HEK293 (cell line): ENCODE data around the gene LIPA.

Experiments used
- CTCF ChIA-PET: fragments of 350-600 bp; formaldehyde crosslinking; extraction: SDS; loops from one replicate; lab custom pipeline; 2021; ENCODE audit warnings: antibody characterized with exemption; lab: Yijun Ruan, JAX
- POLR2A ChIA-PET: fragments of 300-600 bp; formaldehyde crosslinking; extraction: SDS; loops from one replicate; lab custom pipeline; 2020; ENCODE audit warnings: antibody characterized with exemption, inconsistent platforms; lab: Yijun Ruan, JAX
- H3K27ac ChIP-seq: fragments of 200-500 bp; sonication (Bioruptor generic); 2 replicates; pipeline ENCODE4 v1.5.1; 2014; ENCODE audit warnings: low read depth, low read length, control low read depth, inconsistent platforms; ENCODE audit errors: extremely low read depth
- H3K36me3 ChIP-seq, 2 experiments: fragments of 200-500 bp in 1 of 2; sonication (Bioruptor generic) in 1 of 2; 1 replicate in 1 of 2; 2 replicates in 1 of 2; pipeline ENCODE4 v1.5.1; 2014 to 2017; ENCODE audit warnings: inconsistent platforms in 2 of 2, low read length in 2 of 2; ENCODE audit not compliant: control insufficient read depth in 2 of 2, insufficient read depth in 1 of 2
- H3K4me1 ChIP-seq: fragments of 200-500 bp; sonication (Bioruptor generic); 2 replicates; pipeline ENCODE4 v1.5.1; 2014; ENCODE audit warnings: mild to moderate bottlenecking, low read length, inconsistent platforms; ENCODE audit not compliant: control insufficient read depth, insufficient read depth
- H3K4me3 ChIP-seq: 2 replicates; pipeline ENCODE4 v1.5.1; 2011; ENCODE audit warnings: low read depth, mild to moderate bottlenecking, control low read depth, low read length, moderate library complexity
- H3K9me3 ChIP-seq: fragments of 200-500 bp; sonication (Bioruptor generic); 2 replicates; pipeline ENCODE4 v1.5.1; 2014; ENCODE audit warnings: low read depth, low read length, inconsistent platforms; ENCODE audit not compliant: control insufficient read depth, insufficient read depth
- GLIS1 ChIP-seq: fragments of 450-650 bp; formaldehyde crosslinking; IDR thresholded peaks from 2 replicates; pipeline ENCODE4 v1.5.1; 2016; ENCODE audit warnings: missing biosample characterization, missing genetic modification characterization
- MEIS1 ChIP-seq: sonication (generic); formaldehyde crosslinking; IDR thresholded peaks from 2 replicates; pipeline ENCODE4 v1.8.1; 2022; ENCODE audit warnings: missing genetic modification reagents, mild to moderate bottlenecking, borderline replicate concordance
- PRDM1 ChIP-seq: fragments of 450-650 bp; formaldehyde crosslinking; IDR thresholded peaks from 2 replicates; pipeline ENCODE4; 2016; ENCODE audit warnings: missing biosample characterization, missing genetic modification characterization
- ZFP69B ChIP-seq: fragments of 450-650 bp; formaldehyde crosslinking; IDR thresholded peaks from 2 replicates; pipeline ENCODE4 v1.5.1; 2016; ENCODE audit warnings: missing biosample characterization, missing genetic modification characterization
- ZIC2 ChIP-seq: fragments of 450-650 bp; formaldehyde crosslinking; IDR thresholded peaks from 2 replicates; pipeline ENCODE4 v1.5.1; 2016; ENCODE audit warnings: missing biosample characterization, missing genetic modification characterization
- ZNF174 ChIP-seq: fragments of 450-650 bp; formaldehyde crosslinking; IDR thresholded peaks from 2 replicates; pipeline ENCODE4 v1.5.0; 2017; ENCODE audit warnings: missing biosample characterization, mild to moderate bottlenecking, missing genetic modification characterization
- ZNF23 ChIP-seq: fragments of 450-650 bp; formaldehyde crosslinking; IDR thresholded peaks from 2 replicates; pipeline ENCODE4 v1.5.1; 2016; ENCODE audit warnings: missing biosample characterization, missing genetic modification characterization, borderline replicate concordance
- ZNF350 ChIP-seq: fragments of 450-650 bp; formaldehyde crosslinking; IDR thresholded peaks from 2 replicates; pipeline ENCODE4 v1.5.0; 2017; ENCODE audit warnings: missing biosample characterization, mild to moderate bottlenecking, missing genetic modification characterization
- ZNF366 ChIP-seq: fragments of 450-650 bp; formaldehyde crosslinking; conservative IDR thresholded peaks from 2 replicates; pipeline ENCODE4 v1.5.1; 2016; ENCODE audit warnings: missing biosample characterization, missing genetic modification characterization
- ZNF426 ChIP-seq: fragments of 450-650 bp; formaldehyde crosslinking; IDR thresholded peaks from 2 replicates; pipeline ENCODE4 v1.5.1; 2017; ENCODE audit warnings: missing biosample characterization, missing genetic modification characterization, mild to moderate bottlenecking, inconsistent platforms, moderate library complexity
- ZNF433 ChIP-seq: fragments of 450-650 bp; formaldehyde crosslinking; IDR thresholded peaks from 2 replicates; pipeline ENCODE4 v1.5.1; 2016; ENCODE audit warnings: missing biosample characterization, missing genetic modification characterization, low read depth
- ZNF48 ChIP-seq: fragments of 450-650 bp; formaldehyde crosslinking; IDR thresholded peaks from 2 replicates; pipeline ENCODE4 v1.5.1; 2016; ENCODE audit warnings: missing biosample characterization, missing genetic modification characterization
- ZNF529 ChIP-seq: fragments of 450-650 bp; formaldehyde crosslinking; IDR thresholded peaks from 2 replicates; pipeline ENCODE4 v1.5.1; 2017; ENCODE audit warnings: missing genetic modification characterization, missing biosample characterization; ENCODE audit not compliant: insufficient replicate concordance
- ZNF548 ChIP-seq: fragments of 450-650 bp; formaldehyde crosslinking; IDR thresholded peaks from 2 replicates; pipeline ENCODE4 v1.5.1; 2016; ENCODE audit warnings: missing biosample characterization, missing genetic modification characterization
- ZNF626 ChIP-seq: fragments of 450-650 bp; sonication (Bioruptor Pico); formaldehyde crosslinking; IDR thresholded peaks from 2 replicates; pipeline ENCODE4 v1.5.1; 2018; ENCODE audit warnings: missing biosample characterization, missing genetic modification characterization, inconsistent platforms
- ZNF629 ChIP-seq: fragments of 450-650 bp; formaldehyde crosslinking; IDR thresholded peaks from 2 replicates; pipeline ENCODE4 v1.5.1; 2017; ENCODE audit warnings: missing biosample characterization, missing genetic modification characterization
- ZNF654 ChIP-seq: fragments of 450-650 bp; formaldehyde crosslinking; IDR thresholded peaks from 2 replicates; pipeline ENCODE4 v1.5.1; 2016; ENCODE audit warnings: low read depth, missing biosample characterization, missing genetic modification characterization
- ZNF670 ChIP-seq: fragments of 450-650 bp; formaldehyde crosslinking; IDR thresholded peaks from 2 replicates; pipeline ENCODE4 v1.5.1; 2016; ENCODE audit warnings: missing biosample characterization, missing genetic modification characterization, low read depth
- ZNF677 ChIP-seq: fragments of 450-650 bp; IDR thresholded peaks from 2 replicates; pipeline ENCODE4 v1.5.0; 2018; ENCODE audit warnings: missing biosample characterization, mild to moderate bottlenecking, missing genetic modification characterization, moderate library complexity
- ZNF777 ChIP-seq: fragments of 450-650 bp; formaldehyde crosslinking; IDR thresholded peaks from 2 replicates; pipeline ENCODE4 v1.5.1; 2017; ENCODE audit warnings: missing biosample characterization, missing genetic modification characterization, borderline replicate concordance
- ZNF792 ChIP-seq: fragments of 450-650 bp; formaldehyde crosslinking; IDR thresholded peaks from 2 replicates; pipeline ENCODE4 v1.5.1; 2016; ENCODE audit warnings: missing biosample characterization, missing genetic modification characterization
- ZSCAN30 ChIP-seq: fragments of 450-650 bp; IDR thresholded peaks from 2 replicates; pipeline ENCODE4 v1.5.1; 2018; ENCODE audit warnings: missing biosample characterization, mild to moderate bottlenecking, missing genetic modification characterization, moderate library complexity
- TF ChIP-seq, protein P1 (sequence below): fragments of 450-650 bp; formaldehyde crosslinking; IDR thresholded peaks from 2 replicates; pipeline ENCODE4 v1.5.1; 2016; ENCODE audit warnings: missing biosample characterization, missing genetic modification characterization
- TF ChIP-seq, protein P2 (sequence below): fragments of 450-650 bp; formaldehyde crosslinking; IDR thresholded peaks from 2 replicates; pipeline ENCODE4 v1.5.1; 2016; ENCODE audit warnings: missing biosample characterization, missing genetic modification characterization
- TF ChIP-seq, protein P3 (sequence below): fragments of 450-650 bp; formaldehyde crosslinking; IDR thresholded peaks from 2 replicates; pipeline ENCODE4 v1.5.1; 2016; ENCODE audit warnings: missing biosample characterization, missing genetic modification characterization
- TF ChIP-seq, protein P4 (sequence below): fragments of 450-650 bp; formaldehyde crosslinking; IDR thresholded peaks from 2 replicates; pipeline ENCODE4; 2016; ENCODE audit warnings: missing biosample characterization, missing genetic modification characterization
- TF ChIP-seq, protein P5 (sequence below): sonication (generic); formaldehyde crosslinking; IDR thresholded peaks from 2 replicates; pipeline ENCODE4 v1.8.1; 2022; ENCODE audit warnings: mild to moderate bottlenecking, moderate library complexity, missing genetic modification reagents

LIPA gene

DNA sequence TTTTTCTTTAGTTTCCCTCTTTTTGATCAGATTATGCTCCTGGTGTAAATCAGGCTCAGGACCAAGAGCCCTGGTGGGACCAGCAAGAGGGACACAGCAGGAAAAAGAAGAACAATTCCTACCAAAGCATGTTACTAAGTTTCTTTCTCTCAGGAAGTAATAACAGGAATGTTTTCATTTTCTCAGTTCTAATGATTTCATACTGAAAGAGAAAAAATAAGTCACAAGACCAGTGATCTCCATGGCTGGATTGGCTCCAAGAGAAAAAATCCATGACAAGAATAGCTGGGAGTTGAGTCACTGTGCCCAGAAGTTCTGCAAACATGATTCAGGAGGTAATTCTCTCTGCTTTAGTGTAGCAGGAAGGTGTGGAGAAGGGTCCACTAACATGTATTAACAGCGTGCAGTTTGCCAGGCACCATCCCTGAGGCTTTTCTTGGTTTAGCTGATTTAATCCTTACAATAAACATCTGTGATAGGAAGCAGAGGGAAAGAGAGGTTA, 26.5 kb upstream of the LIPA start:
- TF ChIP-seq ZNF366, result peak; percentile 29; the same call in 1 of the 2 replicates
- TF ChIP-seq, protein P1, sequence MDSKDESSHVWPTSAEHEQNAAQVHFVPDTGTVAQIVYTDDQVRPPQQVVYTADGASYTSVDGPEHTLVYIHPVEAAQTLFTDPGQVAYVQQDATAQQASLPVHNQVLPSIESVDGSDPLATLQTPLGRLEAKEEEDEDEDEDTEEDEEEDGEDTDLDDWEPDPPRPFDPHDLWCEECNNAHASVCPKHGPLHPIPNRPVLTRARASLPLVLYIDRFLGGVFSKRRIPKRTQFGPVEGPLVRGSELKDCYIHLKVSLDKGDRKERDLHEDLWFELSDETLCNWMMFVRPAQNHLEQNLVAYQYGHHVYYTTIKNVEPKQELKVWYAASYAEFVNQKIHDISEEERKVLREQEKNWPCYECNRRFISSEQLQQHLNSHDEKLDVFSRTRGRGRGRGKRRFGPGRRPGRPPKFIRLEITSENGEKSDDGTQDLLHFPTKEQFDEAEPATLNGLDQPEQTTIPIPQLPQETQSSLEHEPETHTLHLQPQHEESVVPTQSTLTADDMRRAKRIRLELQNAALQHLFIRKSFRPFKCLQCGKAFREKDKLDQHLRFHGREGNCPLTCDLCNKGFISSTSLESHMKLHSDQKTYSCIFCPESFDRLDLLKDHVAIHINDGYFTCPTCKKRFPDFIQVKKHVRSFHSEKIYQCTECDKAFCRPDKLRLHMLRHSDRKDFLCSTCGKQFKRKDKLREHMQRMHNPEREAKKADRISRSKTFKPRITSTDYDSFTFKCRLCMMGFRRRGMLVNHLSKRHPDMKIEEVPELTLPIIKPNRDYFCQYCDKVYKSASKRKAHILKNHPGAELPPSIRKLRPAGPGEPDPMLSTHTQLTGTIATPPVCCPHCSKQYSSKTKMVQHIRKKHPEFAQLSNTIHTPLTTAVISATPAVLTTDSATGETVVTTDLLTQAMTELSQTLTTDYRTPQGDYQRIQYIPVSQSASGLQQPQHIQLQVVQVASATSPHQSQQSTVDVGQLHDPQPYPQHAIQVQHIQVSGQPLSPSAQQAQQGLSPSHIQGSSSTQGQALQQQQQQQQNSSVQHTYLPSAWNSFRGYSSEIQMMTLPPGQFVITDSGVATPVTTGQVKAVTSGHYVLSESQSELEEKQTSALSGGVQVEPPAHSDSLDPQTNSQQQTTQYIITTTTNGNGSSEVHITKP, result peak; percentile 65
- TF ChIP-seq, protein P2, sequence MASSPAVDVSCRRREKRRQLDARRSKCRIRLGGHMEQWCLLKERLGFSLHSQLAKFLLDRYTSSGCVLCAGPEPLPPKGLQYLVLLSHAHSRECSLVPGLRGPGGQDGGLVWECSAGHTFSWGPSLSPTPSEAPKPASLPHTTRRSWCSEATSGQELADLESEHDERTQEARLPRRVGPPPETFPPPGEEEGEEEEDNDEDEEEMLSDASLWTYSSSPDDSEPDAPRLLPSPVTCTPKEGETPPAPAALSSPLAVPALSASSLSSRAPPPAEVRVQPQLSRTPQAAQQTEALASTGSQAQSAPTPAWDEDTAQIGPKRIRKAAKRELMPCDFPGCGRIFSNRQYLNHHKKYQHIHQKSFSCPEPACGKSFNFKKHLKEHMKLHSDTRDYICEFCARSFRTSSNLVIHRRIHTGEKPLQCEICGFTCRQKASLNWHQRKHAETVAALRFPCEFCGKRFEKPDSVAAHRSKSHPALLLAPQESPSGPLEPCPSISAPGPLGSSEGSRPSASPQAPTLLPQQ (tag by site-specific recombination), result 0 out of 2 replicates have a peak, but pooled peaks have one; percentile 52
- no peak for TF ChIP-seq ZNF48
- no peak for TF ChIP-seq ZNF433
- TF ChIP-seq ZNF629 (tag by site-specific recombination), result 0 out of 2 replicates have a peak, but pooled peaks have one; percentile 19
- TF ChIP-seq PRDM1 (tag by site-specific recombination), result peak; percentile 56; the same call in 1 of the 2 replicates
- TF ChIP-seq ZNF654 (tag by site-specific recombination), result no peak
- 0 out of 2 replicates have a peak, but pooled peaks have one; percentile 29 for TF ChIP-seq ZFP69B (tag by site-specific recombination)
- TF ChIP-seq, protein P3, sequence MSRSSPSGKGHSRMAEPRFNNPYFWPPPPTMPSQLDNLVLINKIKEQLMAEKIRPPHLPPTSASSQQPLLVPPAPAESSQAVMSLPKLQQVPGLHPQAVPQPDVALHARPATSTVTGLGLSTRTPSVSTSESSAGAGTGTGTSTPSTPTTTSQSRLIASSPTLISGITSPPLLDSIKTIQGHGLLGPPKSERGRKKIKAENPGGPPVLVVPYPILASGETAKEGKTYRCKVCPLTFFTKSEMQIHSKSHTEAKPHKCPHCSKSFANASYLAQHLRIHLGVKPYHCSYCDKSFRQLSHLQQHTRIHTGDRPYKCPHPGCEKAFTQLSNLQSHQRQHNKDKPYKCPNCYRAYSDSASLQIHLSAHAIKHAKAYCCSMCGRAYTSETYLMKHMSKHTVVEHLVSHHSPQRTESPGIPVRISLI (tag by site-specific recombination), result peak; percentile 95
- Histone ChIP-seq H3K36me3 (no peaks in the 10 kb centered on the region), H3K27ac (no peak overlapping the region), H3K9me3 (no peaks in the 10 kb centered on the region), H3K4me3 (no peak overlapping the region), H3K4me1 (peaks cover 4% of the 10 kb centered on the region)
- ChIA-PET POLR2A (no interaction called here), CTCF (no interaction called here)

DNA sequence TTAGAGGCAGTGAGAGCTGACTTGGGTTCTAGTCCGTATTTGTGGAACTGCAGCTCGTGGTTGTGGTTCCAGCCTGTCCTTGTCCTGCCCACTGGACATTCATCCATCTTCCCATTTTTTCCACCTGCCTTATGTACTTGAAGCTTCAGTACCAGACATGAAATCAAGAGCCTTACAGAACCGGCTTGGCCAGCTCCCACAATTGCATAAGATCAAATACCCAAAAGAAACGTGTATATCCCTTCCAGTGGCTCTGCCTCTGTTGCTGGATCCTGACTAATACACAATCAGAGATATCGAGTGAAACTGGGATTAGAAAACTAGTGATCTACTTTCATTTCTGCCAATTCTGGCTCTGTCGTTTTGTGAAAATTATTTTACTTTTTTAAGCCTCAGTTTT, 23.8 kb upstream of the LIPA start:
- H3K4me3 ChIP-seq, result no peak overlapping the region
- H3K4me1 ChIP-seq, result peaks cover 4% of the 10 kb centered on the region
- TF ChIP-seq ZNF792 (tag by site-specific recombination) (no peak), ZNF23 (no peak), ZIC2 (tag by site-specific recombination) (no peak), ZNF350 (no peak), ZNF548 (tag by site-specific recombination) (no peak), ZNF426 (no peak), GLIS1 (no peak), ZNF626 (no peak), ZNF777 (no peak), ZNF174 (tag by site-specific recombination) (no peak), MEIS1 (no peak), ZSCAN30 (tag by site-specific recombination) (no peak), ZNF677 (no peak), ZNF529 (tag by site-specific recombination) (no peak), ZNF670 (tag by site-specific recombination) (no peak)
- TF ChIP-seq, protein P4, sequence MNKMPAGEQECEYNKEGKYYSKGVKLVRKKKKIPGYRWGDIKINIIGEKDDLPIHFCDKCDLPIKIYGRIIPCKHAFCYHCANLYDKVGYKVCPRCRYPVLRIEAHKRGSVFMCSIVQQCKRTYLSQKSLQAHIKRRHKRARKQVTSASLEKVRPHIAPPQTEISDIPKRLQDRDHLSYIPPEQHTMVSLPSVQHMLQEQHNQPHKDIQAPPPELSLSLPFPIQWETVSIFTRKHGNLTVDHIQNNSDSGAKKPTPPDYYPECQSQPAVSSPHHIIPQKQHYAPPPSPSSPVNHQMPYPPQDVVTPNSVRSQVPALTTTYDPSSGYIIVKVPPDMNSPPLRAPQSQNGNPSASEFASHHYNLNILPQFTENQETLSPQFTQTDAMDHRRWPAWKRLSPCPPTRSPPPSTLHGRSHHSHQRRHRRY (tag by site-specific recombination), result no peak
- TF ChIP-seq, protein P5, sequence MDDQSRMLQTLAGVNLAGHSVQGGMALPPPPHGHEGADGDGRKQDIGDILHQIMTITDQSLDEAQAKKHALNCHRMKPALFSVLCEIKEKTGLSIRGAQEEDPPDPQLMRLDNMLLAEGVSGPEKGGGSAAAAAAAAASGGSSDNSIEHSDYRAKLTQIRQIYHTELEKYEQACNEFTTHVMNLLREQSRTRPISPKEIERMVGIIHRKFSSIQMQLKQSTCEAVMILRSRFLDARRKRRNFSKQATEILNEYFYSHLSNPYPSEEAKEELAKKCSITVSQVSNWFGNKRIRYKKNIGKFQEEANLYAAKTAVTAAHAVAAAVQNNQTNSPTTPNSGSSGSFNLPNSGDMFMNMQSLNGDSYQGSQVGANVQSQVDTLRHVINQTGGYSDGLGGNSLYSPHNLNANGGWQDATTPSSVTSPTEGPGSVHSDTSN (CRISPR knock-in tag), result no peak
- no peak overlapping the region for H3K27ac ChIP-seq
- POLR2A ChIA-PET, result no interaction called here
- H3K9me3 ChIP-seq, result no peaks in the 10 kb centered on the region
- H3K36me3 ChIP-seq, result no peaks in the 10 kb centered on the region
- CTCF ChIA-PET, result no interaction called here
